Esophagus squamous epithelium (tissue), 5 donors: ENCODE results near the gene PLSCR3. TPM values are rescaled to one million over a fixed set of nuclear protein-coding genes. Genes with fewer than 3 reads are reported as not detected.
"Not testable (repeated sequence)": the region's sequence is repeated elsewhere in the genome, so short reads cannot be mapped to it uniquely, and the experiment has no call there.

Experiments used
- DNase-seq: peaks from one replicate; lab custom pipeline; 2025; lab: John Stamatoyannopoulos, UW
- H3K27ac ChIP-seq, 4 donors: fragments of 200-600 bp; sonication (generic); one replicate each; pipeline ENCODE4 v1.5.1; 2016 to 2019; ENCODE audit warnings: mild to moderate bottlenecking in 1 of 4
- H3K27me3 ChIP-seq, 4 donors: fragments of 200-600 bp; sonication (generic); 1 replicate in 3 of 4; 2 replicates in 1 of 4; pipeline versions ENCODE4 v1.5.1 to v1.6.0; 2017 to 2021; ENCODE audit warnings: antibody characterized with exemption in 1 of 4
- H3K36me3 ChIP-seq, 3 donors: fragments of 200-600 bp; sonication (generic); one replicate each; pipeline ENCODE4 v1.5.1; 2016 to 2019
- H3K4me1 ChIP-seq, 3 donors: fragments of 200-600 bp; sonication (generic); one replicate each; pipeline ENCODE4 v1.5.1; 2017 to 2019
- H3K4me3 ChIP-seq, 4 donors: fragments of 200-600 bp; sonication (generic); 1 replicate in 3 of 4; 2 replicates in 1 of 4; pipeline ENCODE4 v1.5.1; 2016 to 2019; ENCODE audit warnings: mild to moderate bottlenecking in 2 of 4, moderate library complexity in 1 of 4
- H3K9me3 ChIP-seq, 3 donors: fragments of 200-600 bp; sonication (generic); one replicate each; pipeline ENCODE4 v1.5.1; 2016 to 2019
- CTCF ChIP-seq, 6 experiments: fragments of 450-650 bp in 4 of 6; fragments of 200-600 bp in 2 of 6; sonication (generic) in 2 of 6; IDR thresholded peaks; one replicate each; pipeline ENCODE4 v1.5.1; 2016 to 2019; ENCODE audit warnings: antibody characterized with exemption in 6 of 6, mild to moderate bottlenecking in 4 of 6, moderate library complexity in 4 of 6
- POLR2A ChIP-seq, 4 donors: fragments of 450-650 bp; IDR thresholded peaks; one replicate each; pipeline ENCODE4 v1.6.1; 2017; ENCODE audit warnings: antibody characterized with exemption in 4 of 4, mild to moderate bottlenecking in 4 of 4, moderate library complexity in 3 of 4
- WGBS, 2 donors: methylation state at CpG; one replicate each; pipeline ENCODE4 v1.1.5; 2018; 5-methylcytosine and 5-hydroxymethylcytosine counted together
- intact Hi-C: fragments of 100-400 bp; cut with DNase I; formaldehyde crosslinking; loops from one replicate; pipeline ENCODE4 v1.15.0; 2022
- total RNA-seq, 4 donors: library from RNA; depleted of rRNA; stranded (reverse); fragments of >200 nt; gene quantifications; one replicate each; pipeline ENCODE4 v1.1.0, GENCODE V29; 2016
- donor health status: DM: yes; HTN: yes; CAD: no.

Gene PLSCR3
- total RNA-seq, 4 donors from 2014 or later = 18.6 to 33.5 (median 24.7) TPM

- intact Hi-C loops = no loop called here
- whole genome bisulfite sequencing, 2 donors = 70 to 72% methylated on average over 13 of the region's 13 CpGs
- DNase-seq = no peak
These were observed 26.3 kb downstream of the PLSCR3 start for GRCh38 chr17:7367918-7368598.

DNA sequence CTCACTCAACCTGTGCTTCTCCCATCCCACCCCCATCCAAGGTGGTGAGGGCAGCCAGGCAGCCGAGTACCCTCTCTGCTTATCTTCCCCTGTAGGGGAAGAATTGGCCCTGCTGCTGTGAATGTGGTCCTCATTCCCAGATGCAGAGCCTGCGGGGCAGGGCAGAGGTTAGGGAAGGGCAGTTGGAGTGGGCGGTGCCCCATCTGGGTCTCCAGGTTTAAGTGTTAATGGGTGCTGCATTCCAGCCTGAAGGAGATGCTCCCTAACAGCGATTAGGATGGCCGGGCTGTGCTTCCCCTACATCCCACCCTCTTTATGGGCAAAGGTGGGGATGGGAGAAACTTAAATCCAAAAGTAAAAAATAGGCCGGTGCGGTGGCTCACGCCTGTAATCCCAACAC lies 27.2 kb downstream of the PLSCR3 start:
- intact Hi-C loops = no loop called here

More at GRCh38 chr17:7367918-7368598, 26.3 kb downstream of the PLSCR3 start:
- no peaks in the 10 kb centered on the region for H3K4me1 ChIP-seq
- no peaks in the 10 kb centered on the region for H3K27me3 ChIP-seq
- H3K27ac ChIP-seq = no peak overlapping the region
- H3K9me3 ChIP-seq = no peaks in the 10 kb centered on the region
- no peak overlapping the region for H3K4me3 ChIP-seq
- no peaks in the 10 kb centered on the region for H3K36me3 ChIP-seq
- TF ChIP-seq POLR2A (IDR thresholded peaks at IDR 0.05) (no peak), CTCF (IDR thresholded peaks at IDR 0.05) (no peak)

GRCh38 chr17:7365963-7366362 lies 28.4 kb downstream of the PLSCR3 start:
- H3K36me3 ChIP-seq, H3K27me3 ChIP-seq, H3K4me3 ChIP-seq, DNase-seq, H3K9me3 ChIP-seq, intact Hi-C loops, H3K4me1 ChIP-seq, H3K27ac ChIP-seq: not testable (repeated sequence)
- 87 to 91% methylated on average over 3 to 6 of the region's 7 CpGs for WGBS, 2 donors

More for the DNA sequence above, 27.2 kb downstream of the PLSCR3 start:
- 80 to 86% methylated on average over 5 to 6 of the region's 8 CpGs for WGBS, 2 donors
- Histone ChIP-seq H3K27me3 (no peaks in the 10 kb centered on the region), H3K4me3 (no peak overlapping the region), H3K27ac (no peak overlapping the region), H3K36me3 (no peaks in the 10 kb centered on the region), H3K4me1 (peaks cover 0 to 4% (median 0%) of the 10 kb centered on the region in 3 donors), H3K9me3 (no peaks in the 10 kb centered on the region)
- TF ChIP-seq POLR2A (IDR thresholded peaks at IDR 0.05) (no peak), CTCF (IDR thresholded peaks at IDR 0.05) (no peak)
- no peak for DNase-seq

DNA sequence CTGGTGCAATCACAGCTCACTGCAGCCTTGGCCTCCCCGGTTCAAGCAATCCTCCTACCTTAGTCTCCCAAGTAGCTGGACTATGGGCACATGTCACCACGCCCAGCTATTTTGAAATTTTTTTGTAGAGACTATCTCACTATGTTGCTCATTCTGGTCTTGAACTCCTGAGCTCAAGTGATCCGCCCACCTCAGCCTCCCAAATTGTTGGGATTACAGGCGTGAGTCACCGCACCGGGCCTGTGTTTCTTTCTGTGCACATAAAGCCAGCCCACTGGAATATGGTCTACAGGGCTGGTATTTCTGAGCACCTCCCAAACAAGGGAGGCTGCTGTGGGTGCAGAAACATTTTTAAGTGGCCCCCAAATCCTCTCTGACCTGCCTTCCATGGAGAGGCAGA lies 31.0 kb downstream of the PLSCR3 start:
- Histone ChIP-seq H3K27me3 (no peaks in the 10 kb centered on the region), H3K36me3 (no peaks in the 10 kb centered on the region), H3K9me3 (no peaks in the 10 kb centered on the region), H3K4me1 (peaks cover 0 to 9% (median 0%) of the 10 kb centered on the region in 3 donors), H3K4me3 (no peak overlapping the region), H3K27ac (no peak overlapping the region)
- WGBS, 2 donors = 69 to 70% methylated on average over 5 to 6 of the region's 6 CpGs
- intact Hi-C loops = no loop called here
- DNase-seq = no peak
- no peak for TF ChIP-seq POLR2A (IDR thresholded peaks at IDR 0.05)
- TF ChIP-seq CTCF (IDR thresholded peaks at IDR 0.05) = no peak

GRCh38 chr17:7361906-7362305 lies 32.4 kb downstream of the PLSCR3 start:
- Histone ChIP-seq H3K36me3 (no peaks in the 10 kb centered on the region), H3K27ac (no peak overlapping the region), H3K4me3 (no peak overlapping the region), H3K4me1 (peaks cover 0 to 12% (median 0%) of the 10 kb centered on the region in 3 donors), H3K27me3 (no peaks in the 10 kb centered on the region), H3K9me3 (no peaks in the 10 kb centered on the region)
- 39 to 46% methylated on average over 3 of the region's 3 CpGs for WGBS, 2 donors
- intact Hi-C loops = no loop called here
- TF ChIP-seq CTCF (IDR thresholded peaks at IDR 0.05) (no peak), POLR2A (IDR thresholded peaks at IDR 0.05) (no peak)
- DNase-seq = no peak
